HS-5 (cell line): ENCODE measurements around the gene UPK3BL2.
"Not testable (repeated sequence)": the region's sequence is repeated elsewhere in the genome, so short reads cannot be mapped to it uniquely, and the experiment has no call there.

Experiments
- DNase-seq: peaks from one replicate; pipeline ENCODE4 v3.0.0-alpha.2; 2012; ENCODE audit warnings: low read depth

Gene UPK3BL2

DNA sequence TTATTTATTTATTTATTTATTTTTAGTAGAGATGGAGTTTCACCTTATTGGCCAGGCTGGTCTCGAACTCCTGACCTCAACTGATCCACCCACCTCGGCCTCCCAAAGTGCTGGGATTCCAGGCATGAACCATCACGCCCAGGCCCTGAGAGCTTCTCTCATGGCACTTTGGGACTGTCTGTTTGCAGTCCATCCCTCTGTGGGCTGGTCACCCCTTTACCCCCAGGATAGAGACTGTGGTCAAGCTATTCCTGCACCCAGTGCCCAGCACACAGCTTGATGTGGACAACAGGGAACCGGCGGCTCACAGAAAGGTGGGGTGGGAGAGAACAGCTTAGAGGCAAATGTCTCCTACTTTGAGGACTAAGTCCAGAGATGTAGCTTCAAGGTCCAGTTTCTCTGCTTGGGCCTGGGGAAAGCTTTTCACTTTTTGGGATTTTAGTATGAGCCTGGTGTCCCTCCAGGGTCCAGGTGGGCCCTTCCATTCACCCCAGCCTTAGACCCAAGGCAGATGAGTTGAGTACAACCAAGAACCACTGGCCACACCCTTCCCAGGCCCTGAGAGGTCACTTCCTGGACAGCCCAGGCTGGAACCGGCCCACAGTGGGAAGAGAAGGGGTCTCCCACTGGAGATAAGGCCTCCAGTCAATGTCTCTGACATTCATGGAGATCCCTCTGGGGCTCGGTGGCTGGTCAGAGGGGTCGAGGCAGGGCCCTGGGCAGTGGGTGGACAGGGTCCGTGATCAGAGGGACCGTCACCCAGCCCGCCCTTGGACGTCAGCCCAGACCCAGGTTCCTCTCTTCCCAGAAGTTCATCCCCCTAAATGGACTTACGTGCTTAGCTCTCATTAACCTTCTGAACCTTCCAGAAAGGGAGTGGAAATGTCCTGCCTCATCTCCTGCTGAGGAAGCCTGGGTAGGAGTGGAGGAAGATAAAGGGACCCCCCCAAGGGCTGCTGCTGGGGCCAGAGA, 15.4 kb downstream of the UPK3BL2 start:
- DNase-seq, result not testable (repeated sequence)

DNA sequence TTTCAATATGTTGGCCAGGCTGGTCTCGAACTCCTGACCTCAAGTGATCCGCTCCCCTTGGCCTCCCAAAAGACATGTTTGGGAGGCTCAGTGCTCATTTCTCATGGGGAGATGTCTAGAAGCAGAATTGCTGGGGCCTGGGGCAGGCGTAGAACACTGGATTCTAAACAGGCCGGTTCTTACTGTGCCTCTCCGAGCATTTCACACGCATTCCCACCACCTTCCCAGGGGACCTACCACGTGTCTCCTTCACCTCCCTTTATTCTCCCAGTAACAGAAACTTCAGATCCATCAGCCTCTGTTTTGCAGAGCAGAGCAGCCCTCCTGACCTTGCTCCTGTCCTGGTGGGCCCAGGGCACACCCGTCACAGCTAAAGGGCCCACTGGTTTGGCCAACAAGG, 16.3 kb downstream of the UPK3BL2 start:
- not testable (repeated sequence) for DNase-seq

DNA sequence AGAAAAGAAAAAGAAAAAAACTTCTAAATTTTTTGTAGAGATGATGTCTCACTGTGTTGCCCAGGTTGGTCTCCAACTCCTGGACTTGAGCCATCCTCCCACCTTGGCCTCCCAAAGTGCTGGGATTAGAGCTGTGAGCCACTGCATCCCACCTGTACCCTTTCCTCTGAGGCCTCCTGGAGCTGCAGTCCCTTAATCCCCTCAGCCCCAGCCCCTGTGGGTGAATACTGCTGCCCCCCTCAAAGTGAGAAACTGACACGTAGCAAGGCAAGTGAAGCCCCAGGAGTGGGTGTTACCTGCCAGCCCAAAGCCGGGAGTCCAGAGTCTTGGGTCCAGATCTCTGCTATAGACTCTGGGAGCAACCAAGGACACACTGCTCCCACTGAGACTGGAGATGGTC, 18.7 kb downstream of the UPK3BL2 start:
- DNase-seq, result not testable (repeated sequence)

DNA sequence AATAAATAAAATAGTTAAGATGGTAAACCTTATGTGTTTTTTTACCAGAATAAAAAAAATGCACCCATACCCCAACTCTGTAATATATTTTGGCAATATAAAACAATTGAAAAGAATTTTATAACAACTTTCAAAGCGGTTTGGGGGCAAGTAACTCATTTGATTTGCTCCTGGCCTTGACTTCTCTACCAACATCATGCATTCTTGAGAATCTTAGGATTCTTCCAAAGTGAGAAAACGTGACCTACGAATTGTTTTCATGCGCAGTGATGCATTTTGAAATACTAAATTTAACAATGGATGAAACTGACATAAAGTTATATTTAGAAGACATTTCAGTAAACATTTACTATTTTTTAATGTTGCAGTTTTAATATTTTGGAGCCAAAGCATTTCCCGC, 22.7 kb downstream of the UPK3BL2 start:
- DNase-seq, result not testable (repeated sequence)

DNA sequence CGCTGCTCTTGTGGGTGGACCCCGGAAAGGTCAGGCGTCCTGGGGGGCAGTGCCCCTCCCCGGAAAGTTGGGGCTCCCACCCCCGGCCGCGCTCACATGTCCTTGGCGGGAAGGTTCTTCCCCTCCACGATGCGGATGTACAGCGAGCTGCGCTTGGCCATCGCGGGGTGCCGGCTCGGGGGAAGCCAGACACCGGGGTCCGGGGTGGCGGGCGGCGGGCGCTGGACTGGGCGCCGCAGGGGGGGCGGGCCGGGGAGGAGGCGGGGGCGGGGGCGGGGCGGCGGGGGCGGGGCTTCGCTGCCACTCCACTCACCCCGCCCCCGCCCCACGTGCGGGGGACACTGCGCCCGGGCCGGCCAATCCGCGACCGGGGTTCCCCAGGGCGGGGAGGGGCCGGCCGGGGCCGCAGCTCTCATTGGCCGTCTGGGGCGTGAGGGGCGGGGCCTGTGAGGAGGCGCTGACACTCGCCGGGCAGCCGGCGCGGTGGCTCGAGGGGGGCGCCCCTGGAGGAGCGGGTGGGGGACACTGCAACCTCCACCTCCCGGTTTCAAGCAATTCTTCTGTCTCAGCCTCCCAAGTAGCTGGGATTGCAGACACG, 25.8 kb downstream of the UPK3BL2 start, which contains the start of gene RASA4B:
Gene RASA4B (minus strand): TSS at position 228 of the 598 bp plus-strand sequence. CDS start 67 bp downstream, at position 161.
- DNase-seq, result not testable (repeated sequence)

DNA sequence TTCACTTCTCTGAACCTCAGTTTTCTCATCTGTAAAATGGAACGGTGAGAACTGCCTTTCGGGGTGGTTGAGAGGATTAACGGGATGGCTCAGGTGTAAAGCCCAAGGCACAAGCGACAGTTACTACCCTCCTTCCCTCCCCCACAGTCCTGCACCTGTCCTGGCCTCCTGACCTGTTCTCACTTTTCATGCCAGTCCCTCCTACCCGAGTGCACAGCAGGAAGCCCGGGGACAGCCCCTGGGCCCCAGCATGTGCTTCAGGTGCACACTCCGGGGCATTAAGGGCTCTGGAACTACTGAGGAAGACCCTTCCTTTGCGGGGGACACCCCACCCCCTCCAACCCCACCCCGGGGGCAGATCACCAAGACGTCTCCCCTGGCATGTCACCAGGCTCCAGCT, 26.5 kb downstream of the UPK3BL2 start:
- DNase-seq, result not testable (repeated sequence)

DNA sequence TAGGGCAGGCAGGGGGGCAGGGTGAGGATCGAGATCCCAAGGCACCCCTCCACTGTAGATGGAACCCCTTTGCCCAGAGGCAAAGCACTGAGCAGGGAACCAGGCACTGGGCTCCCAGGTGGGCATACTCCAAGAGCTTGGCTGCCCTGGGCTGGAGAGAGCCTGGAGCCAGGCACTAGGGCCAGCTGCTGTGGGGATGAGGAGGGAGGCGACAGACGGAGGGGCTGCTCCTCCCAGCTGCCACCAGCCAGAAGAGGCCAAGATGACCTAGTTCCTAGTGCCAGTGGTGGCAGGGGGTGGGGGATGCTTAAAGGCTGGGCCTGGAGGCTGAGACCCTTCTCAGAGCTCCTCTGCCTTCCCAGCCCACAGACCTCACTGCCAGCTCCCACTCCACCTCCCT, 27.6 kb downstream of the UPK3BL2 start:
- not testable (repeated sequence) for DNase-seq

DNA sequence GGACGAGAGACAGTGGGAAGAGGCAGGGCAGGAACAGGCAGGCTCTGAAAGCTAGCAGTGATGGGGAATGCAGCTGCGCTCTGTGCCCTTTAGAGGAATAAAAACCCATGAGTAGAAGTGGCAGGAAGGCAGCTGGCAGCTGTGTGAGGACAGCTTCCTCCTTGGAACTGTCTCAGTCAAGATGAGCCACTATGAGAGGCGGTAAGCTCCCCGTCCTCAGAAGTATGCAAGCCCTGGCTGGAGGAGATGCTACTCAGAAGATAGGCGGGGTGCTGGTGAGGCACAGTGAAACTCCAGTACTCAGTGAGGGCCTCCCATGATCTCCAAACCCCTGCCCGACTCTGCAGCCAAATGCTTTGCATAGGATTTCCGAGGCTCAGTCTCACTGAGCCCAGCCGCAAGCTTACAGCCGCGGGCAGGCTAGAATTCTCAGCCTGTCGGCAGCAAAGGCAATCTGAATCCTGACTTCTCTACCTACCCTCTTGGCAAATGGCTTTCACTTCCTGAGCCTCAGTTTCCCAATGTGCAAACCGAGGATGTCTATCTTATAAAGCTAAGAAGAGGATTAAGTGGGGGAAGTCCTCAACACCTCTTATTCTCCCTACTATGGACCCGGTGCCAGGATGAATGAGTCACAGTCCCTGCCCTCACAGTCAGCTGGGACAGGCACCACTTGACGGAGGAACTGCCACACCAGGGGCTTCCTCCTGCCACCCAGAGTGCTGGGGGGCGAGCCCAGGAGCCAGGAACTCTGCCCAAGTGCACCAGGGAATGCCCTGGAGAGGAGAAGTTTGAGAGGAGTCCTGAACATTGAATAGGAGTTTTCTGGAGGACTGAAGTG, 28.4 kb downstream of the UPK3BL2 start:
- not testable (repeated sequence) for DNase-seq

DNA sequence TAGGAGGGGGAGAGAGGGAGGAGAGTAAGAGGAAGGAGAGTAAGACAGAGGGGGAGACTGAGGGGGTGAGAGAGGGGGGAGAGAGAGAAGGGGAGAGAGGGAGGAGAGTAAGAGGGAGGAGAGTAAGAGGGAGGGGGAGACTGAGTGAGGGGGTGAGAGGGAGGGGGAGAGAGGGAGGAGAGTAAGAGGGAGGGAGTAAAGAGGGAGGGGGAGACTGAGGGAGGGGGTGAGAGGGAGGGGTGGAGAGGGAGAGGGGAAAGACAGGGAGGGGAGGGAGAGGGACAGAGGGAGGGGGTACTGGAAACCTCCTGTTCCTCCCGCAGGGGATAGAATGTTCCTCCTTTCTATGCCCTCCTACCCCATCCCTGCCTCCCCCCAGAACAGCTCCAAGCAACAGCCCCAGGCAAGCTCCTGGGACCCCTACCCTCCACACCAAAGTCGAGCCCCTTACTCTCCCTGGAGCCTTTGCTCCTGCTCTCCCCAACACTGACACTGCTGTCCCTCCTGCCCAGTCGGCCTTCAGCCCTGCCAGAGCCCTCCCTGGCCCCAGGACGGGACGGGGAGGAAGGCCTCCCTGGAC, 30.8 kb downstream of the UPK3BL2 start:
- not testable (repeated sequence) for DNase-seq

DNA sequence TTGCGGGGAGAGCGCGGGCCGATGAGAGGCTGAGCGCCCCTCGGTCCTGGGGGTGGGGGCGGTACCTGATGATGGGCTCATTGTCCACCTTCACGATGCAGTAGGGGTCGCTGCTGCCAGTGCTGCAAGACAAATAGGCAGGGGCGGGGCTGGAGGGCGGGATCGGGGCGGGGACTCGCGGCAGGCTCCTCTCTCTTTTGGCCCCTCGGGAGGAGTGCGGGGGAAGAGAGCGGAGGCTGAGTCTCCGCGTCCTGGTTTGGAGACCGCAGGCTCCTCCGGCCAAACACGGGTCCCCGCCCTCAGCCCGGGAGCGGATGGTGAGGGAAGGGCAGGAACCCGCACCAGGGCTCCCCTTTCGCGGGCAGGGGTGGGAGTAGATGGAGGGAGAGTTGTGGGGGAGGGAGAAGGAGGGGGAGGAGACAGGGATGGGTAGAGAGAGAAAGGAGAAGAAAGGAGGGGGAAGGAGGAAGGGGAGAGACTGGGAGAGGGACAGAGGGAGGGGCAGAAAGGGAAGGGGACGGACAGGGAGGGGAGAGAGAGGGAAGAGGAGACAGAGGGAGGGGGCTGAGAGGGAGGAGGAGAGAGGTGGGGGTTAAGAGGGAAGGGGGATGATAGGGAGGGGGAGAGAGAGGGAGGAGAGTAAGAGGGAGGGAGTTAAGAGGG, 31.5 kb downstream of the UPK3BL2 start:
- not testable (repeated sequence) for DNase-seq

DNA sequence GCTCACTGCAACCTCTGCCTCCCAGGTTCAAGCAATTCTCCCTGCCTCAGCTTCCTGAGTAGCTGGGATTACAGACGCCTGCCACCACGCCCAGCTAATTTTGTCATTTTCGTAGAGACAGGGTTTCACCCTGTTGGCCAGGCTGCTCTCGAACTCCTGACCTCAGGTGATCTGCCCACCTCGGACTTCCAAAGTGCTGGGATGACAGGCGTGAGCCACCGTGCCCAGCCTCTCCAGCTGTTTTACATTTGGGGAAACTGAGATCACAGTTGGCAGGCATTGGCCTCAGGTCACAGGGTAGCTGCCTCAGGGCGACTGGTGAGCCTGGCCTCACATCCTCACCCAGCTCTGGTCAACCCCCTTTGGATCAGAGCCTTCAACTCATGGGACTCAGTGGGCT, 32.9 kb downstream of the UPK3BL2 start:
- DNase-seq, result not testable (repeated sequence)

DNA sequence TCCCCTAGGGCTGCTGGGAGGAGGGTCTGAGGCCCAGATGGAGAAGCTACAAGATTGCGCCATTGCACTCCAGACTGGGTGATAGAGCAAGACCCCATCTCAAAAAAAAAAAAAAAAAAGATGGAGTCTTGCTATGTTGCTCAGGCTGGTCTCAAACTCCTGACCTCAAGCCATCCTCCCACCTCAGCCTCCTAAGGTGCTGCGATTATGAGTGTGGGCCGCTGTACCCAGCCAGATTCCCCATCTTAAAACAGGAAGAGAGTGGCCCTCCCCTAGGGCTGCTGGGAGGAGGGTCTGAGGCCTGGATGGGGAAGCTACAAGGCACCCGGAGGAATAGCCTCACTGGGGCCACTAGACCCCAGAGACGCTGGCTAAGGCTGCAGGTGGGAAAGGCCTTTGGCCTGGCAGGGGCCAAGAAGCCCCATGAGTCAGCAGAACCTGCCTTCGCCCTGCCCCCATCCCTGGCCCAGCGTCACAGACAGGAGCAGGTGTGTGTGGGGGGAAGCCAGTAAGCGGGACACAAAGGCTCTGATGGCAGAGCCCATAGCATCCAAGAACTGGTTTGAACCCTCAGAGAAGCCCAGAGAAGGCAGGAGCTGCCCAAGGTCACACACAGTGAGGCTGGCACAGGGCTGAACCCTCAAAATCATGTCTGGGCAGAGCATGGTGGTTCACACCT, 35.9 kb downstream of the UPK3BL2 start:
- DNase-seq, result not testable (repeated sequence)

DNA sequence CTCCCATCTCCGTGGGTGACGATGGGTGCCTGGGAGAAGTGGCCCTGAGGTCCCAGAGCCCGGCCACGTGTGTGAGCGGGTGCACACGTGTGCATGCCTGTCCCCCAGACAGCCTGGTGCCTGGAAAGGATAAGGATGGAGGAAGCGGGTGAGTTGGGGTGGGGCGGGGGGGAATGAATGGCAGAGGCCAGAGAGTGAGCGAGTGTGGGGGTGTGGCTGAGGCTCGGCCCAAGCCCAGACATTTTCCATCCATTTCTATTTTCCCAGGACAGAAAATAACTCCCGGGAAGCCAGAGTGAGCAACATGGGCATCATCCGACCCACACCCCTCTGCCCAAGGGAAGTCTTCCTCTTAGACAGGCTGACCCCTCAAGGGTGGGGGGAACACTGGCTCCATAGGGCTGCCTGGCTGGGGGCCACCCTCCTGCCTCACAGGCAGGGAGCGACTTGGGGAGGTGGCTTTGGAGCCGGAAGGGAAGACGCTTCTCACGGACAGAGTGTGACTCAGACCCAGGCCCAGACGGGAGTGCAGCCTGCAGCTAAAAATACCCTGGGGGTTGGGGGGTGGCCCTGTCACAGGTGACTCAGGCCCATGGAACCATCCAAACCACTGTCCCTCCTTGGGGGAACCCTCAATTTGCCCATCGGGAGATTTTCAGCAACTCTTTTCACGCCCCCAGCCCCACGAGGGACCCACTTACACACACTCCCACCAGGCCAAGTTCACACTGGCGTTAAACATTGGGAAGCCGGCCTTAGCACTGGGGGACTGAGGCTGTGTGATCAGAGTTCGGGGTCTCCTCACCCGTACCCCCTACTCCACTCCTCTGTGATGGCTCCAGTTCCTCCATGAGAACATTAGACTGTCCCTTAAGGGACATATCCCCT, 38.0 kb downstream of the UPK3BL2 start:
- not testable (repeated sequence) for DNase-seq

DNA sequence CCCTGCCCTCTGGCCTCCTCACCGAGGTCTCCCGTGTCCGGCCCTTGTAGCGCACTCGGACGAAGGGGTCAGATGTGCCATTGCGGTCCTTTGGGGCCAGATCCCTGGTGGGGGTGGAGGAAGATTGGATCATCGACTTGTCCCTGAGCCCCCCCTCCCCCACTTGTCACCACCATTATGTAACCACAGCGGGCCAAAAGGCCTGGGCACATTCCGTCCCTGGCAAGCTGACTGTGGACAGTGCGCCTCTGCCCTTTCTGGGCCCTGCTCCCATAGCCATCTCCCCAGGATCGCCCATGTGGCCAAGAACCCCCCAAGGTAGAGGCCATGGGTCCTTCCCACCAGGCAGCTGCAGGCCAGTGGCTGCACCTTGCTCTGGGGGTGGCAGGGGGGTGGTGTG, 40.4 kb downstream of the UPK3BL2 start:
- not testable (repeated sequence) for DNase-seq

DNA sequence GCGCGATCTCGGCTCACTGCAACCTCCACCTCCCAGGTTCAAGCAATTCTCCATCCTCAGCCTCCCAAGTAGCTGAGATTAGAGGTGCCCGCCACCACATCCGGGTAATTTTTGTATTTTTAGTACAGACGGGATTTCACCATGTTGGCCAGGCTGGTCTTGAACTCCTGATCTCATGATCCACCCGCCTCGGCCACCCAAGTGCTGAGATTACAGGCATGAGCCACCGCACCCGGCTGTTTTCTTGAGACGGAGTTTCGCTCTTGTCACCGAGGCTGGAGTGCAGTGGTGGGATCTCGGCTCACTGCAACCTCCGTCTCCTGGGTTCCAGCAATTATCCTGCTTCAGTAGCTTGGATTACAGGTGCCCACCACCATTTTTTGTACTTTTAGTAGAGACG, 45.2 kb downstream of the UPK3BL2 start:
- not testable (repeated sequence) for DNase-seq

DNA sequence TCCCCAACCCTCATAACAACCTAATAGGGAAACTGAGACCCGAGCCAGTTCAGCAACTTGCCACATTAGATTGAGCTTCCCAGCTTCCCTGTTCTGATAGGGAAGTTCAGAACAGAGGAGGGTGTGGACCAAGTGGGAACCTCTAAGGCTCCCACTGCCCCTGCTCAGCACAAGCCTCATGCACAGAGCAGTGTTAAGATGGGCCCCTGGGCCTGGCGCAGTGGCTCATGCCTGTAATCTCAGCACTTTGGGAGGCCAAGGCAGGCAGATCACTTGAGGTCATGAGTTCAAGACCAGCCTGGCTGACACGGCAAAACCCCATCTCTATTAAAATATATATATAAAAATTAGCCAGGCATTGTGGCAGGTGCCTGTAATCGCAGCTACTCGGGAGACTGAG, 46.2 kb downstream of the UPK3BL2 start:
- DNase-seq, result not testable (repeated sequence)

DNA sequence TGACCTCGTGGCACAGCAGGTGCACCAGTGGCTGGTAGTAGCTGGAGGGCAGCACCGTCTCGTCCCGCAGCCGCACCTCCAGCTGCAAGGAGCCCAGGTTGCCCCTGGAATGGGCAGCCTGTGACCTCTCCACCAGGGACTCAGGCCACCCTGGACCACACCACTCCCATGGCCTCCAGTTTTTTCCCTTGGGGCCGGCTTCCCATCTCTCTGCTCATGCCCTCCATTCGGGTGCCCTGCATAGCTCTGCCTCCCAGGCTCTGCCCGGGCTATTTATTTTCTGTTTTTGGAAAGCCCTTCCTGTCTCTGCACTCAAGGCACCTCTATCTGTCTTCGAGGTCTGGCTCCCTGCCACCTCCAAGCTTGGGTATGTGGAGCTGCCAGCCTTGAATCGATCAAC, 46.6 kb downstream of the UPK3BL2 start:
- DNase-seq, result not testable (repeated sequence)

DNA sequence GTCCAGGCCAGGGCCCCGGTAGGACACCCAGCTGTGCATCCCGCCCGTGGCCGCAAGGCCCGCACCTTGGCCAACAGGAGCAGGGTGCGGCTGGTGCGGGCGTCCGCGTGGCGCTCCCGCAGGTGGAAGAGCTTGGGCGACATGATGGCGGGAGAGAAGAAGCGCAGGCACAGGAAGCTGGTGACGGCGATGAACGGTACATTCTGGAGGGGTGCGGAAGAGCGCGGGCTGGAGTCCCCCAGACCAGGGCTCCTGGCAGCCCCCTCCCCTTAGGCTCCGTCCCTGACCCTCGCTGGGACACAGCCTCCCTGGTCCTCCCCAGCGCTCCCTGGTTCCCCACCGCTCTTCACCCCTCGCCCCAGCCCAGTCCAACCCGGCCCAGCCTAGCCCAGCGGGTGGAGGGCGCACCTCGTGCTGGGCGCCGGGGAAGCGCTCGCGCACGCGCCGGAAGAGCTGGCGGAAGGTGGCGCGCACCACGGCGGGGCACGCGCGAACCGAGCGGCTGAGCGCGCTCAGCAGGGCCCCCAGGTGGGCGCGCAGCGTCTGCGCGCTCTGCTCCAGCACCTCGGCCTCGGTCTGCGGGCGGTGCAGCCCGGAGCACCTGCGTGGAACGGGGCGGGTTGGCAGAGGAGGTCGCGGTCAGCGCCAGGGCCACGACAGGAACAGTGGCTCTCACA, 48.9 kb downstream of the UPK3BL2 start:
- DNase-seq, result not testable (repeated sequence)

DNA sequence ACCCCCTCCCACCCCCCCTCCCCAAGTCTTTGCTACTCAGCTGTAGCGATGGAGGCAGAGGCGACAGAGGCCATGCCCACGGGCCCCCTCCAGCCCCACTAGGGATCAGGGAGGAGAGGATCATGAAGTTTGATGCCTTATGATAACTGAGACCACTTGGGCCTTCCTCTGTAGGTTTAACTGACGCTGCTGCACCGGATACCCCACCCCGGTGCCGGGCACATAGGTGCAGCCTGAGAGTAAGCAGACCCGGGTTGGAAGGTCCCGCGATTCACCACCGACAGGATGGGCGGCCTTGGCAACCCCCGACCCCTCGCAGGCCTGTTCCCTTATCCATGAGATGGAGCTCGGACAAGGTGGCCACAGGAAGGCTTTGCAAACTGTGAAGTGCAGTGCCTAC, 49.5 kb downstream of the UPK3BL2 start:
- DNase-seq, result not testable (repeated sequence)
